Activated B cell treated with CpG ODN at 0.5 μM for 24 hours (primary cell): ENCODE results near the gene ABHD14A. TPM values are rescaled to one million over a fixed set of nuclear protein-coding genes. Genes with fewer than 3 reads are reported as not detected.

Experiments
- ATAC-seq: fragments of 200-7000 bp; cut with Tn5 transposase; one replicate; pipeline ENCODE4 v1.10.0; 2021; ENCODE audit warnings: low read depth, mild to moderate bottlenecking, moderate library complexity
- CTCF ChIA-PET: fragments of 350-600 bp; sonication (Branson Sonifier 250); formaldehyde crosslinking; loops from one replicate; lab custom pipeline; 2021; ENCODE audit warnings: antibody characterized with exemption; lab: Charles Lee
- POLR2A ChIA-PET: fragments of 350-600 bp; sonication (Branson Sonifier 250); formaldehyde crosslinking; loops from one replicate; lab custom pipeline; 2021; ENCODE audit warnings: antibody characterized with exemption; lab: Charles Lee
- DNase-seq: peaks from one replicate; pipeline ENCODE4 v3.0.0; 2022
- H3K27ac Mint-ChIP-seq: one replicate; pipeline ENCODE4 v1.8.0; 2020; ENCODE audit warnings: mixed read lengths
- H3K27me3 Mint-ChIP-seq: one replicate; pipeline ENCODE4 v1.8.0; 2021; ENCODE audit warnings: mixed read lengths
- H3K36me3 Mint-ChIP-seq: one replicate; pipeline ENCODE4 v1.8.0; 2021; ENCODE audit warnings: low read depth, mixed read lengths
- H3K4me1 Mint-ChIP-seq: one replicate; pipeline ENCODE4 v1.8.0; 2021; ENCODE audit warnings: mixed read lengths
- H3K4me3 Mint-ChIP-seq: one replicate; pipeline ENCODE4 v1.8.0; 2020; ENCODE audit warnings: mild to moderate bottlenecking, mixed read lengths
- H3K9me3 Mint-ChIP-seq: one replicate; pipeline ENCODE4 v1.8.0; 2020; ENCODE audit warnings: mixed read lengths
- intact Hi-C: fragments of 100-400 bp; cut with micrococcal nuclease; formaldehyde crosslinking; loops from one replicate; pipeline ENCODE4 v1.15.1; 2024
- total RNA-seq: library from RNA; stranded (reverse); gene quantifications from 2 replicates; pipeline ENCODE4 v1.2.3, GENCODE V29; 2022
- TF ChIP-seq, protein P1 (sequence below): fragments of 200-600 bp; IDR thresholded peaks from one replicate; pipeline ENCODE4 v1.8.0; 2022; ENCODE audit warnings: antibody characterized with exemption, mild to moderate bottlenecking

Gene ABHD14A
- total RNA-seq, 1 donor from 2014 or later = 5.1 TPM

GRCh38 chr3:52004163-52004787, 29.4 kb downstream of the ABHD14A start:
- no peak overlapping the region for H3K27ac Mint-ChIP-seq
- TF ChIP-seq, protein P1, sequence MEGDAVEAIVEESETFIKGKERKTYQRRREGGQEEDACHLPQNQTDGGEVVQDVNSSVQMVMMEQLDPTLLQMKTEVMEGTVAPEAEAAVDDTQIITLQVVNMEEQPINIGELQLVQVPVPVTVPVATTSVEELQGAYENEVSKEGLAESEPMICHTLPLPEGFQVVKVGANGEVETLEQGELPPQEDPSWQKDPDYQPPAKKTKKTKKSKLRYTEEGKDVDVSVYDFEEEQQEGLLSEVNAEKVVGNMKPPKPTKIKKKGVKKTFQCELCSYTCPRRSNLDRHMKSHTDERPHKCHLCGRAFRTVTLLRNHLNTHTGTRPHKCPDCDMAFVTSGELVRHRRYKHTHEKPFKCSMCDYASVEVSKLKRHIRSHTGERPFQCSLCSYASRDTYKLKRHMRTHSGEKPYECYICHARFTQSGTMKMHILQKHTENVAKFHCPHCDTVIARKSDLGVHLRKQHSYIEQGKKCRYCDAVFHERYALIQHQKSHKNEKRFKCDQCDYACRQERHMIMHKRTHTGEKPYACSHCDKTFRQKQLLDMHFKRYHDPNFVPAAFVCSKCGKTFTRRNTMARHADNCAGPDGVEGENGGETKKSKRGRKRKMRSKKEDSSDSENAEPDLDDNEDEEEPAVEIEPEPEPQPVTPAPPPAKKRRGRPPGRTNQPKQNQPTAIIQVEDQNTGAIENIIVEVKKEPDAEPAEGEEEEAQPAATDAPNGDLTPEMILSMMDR = no peak
- peaks cover 2% of the 10 kb centered on the region for H3K27me3 Mint-ChIP-seq
- ATAC-seq (no peak), DNase-seq (no peak)
- no peaks in the 10 kb centered on the region for H3K36me3 Mint-ChIP-seq
- peaks cover 5% of the 10 kb centered on the region for H3K4me1 Mint-ChIP-seq
- CTCF ChIA-PET = interaction anchor here (4.5 to 6.1 kb wide), 3 partner anchors 52 to 139 kb away, joined by 24 to 78 read pairs (median 38); partner anchors contain the start of gene DUSP7
- POLR2A ChIA-PET = interaction anchor here (0.6 kb wide), 1 partner anchor 333 kb away, joined by 3 read pairs; no protein-coding TSS in a partner anchor
- no peak overlapping the region for H3K4me3 Mint-ChIP-seq
- H3K9me3 Mint-ChIP-seq = no peaks in the 10 kb centered on the region
- intact Hi-C loops = loop anchor here (5.0 kb wide), 2 partner anchors 218 to 273 kb away; partner anchors contain the start of gene WDR82

DNA sequence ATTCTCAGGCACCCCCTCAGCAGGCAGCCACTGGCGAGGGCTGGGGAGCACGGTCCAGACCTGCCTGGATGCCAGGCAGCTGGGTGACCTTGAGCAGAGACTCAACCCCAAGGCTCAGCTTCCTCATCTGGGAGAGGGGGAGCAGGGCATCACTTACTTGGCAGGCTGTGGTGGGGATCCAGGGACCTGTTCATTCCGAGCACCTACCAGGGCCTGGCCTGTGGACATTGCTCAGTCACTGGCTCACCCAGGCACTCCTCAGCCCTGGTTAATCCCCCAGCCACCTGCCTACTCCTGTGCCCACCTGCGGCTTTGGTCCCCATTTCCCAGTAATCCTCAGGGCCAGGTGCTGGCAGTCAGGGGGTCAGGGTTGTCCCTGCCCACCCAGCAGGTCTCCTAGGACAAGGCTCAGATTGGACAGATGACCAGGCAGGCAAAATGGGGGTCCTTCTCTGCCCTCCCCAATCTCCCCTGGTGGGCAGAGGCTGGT, 30.1 kb downstream of the ABHD14A start:
- intact Hi-C loops = loop anchor here (5.0 kb wide), 2 partner anchors 217 to 272 kb away; partner anchors contain the start of gene WDR82
- ATAC-seq (no peak), DNase-seq (no peak)
- ChIA-PET POLR2A (interaction anchor here (0.6 kb wide), 1 partner anchor 333 kb away, joined by 3 read pairs; no protein-coding TSS in a partner anchor), CTCF (interaction anchor here (4.5 to 6.1 kb wide), 3 partner anchors 52 to 138 kb away, joined by 24 to 78 read pairs (median 38); partner anchors contain the start of gene DUSP7)
- Mint-ChIP-seq H3K36me3 (no peaks in the 10 kb centered on the region), H3K27me3 (peaks cover 2% of the 10 kb centered on the region), H3K9me3 (no peaks in the 10 kb centered on the region), H3K4me1 (peaks cover 5% of the 10 kb centered on the region), H3K27ac (no peak overlapping the region), H3K4me3 (no peak overlapping the region)
- TF ChIP-seq, protein P1 = no peak

GRCh38 chr3:52005571-52005986, 30.7 kb downstream of the ABHD14A start:
- TF ChIP-seq, protein P1 = no peak
- H3K4me1 Mint-ChIP-seq = peaks cover 5% of the 10 kb centered on the region
- H3K27ac Mint-ChIP-seq = no peak overlapping the region
- no peak overlapping the region for H3K4me3 Mint-ChIP-seq
- no peaks in the 10 kb centered on the region for H3K9me3 Mint-ChIP-seq
- ATAC-seq = no peak
- DNase-seq = no peak
- H3K27me3 Mint-ChIP-seq = peaks cover 2% of the 10 kb centered on the region
- intact Hi-C loops = no loop called here
- no peaks in the 10 kb centered on the region for H3K36me3 Mint-ChIP-seq
- ChIA-PET POLR2A (no interaction called here), CTCF (interaction anchor here (5.5 to 6.1 kb wide), 2 partner anchors 51 to 138 kb away, joined by 24 to 78 read pairs; partner anchors contain the start of gene DUSP7)

- ChIA-PET CTCF (interaction anchor here (5.5 kb wide), 1 partner anchor 50 kb away, joined by 24 read pairs; the partner anchor contains the start of gene DUSP7), POLR2A (no interaction called here)
- Mint-ChIP-seq H3K4me1 (peaks cover 5% of the 10 kb centered on the region), H3K27ac (no peak overlapping the region), H3K9me3 (no peaks in the 10 kb centered on the region), H3K4me3 (no peak overlapping the region), H3K36me3 (no peaks in the 10 kb centered on the region), H3K27me3 (peaks cover 2% of the 10 kb centered on the region)
- intact Hi-C loops = no loop called here
- TF ChIP-seq, protein P1 = no peak
- no peak for ATAC-seq
- no peak for DNase-seq
These were observed 31.4 kb downstream of the ABHD14A start for GRCh38 chr3:52006017-52006819.

- H3K9me3 Mint-ChIP-seq = no peaks in the 10 kb centered on the region
- intact Hi-C loops = no loop called here
- no peaks in the 10 kb centered on the region for H3K36me3 Mint-ChIP-seq
- TF ChIP-seq, protein P1 = no peak
- ATAC-seq = no peak
- H3K27ac Mint-ChIP-seq = no peak overlapping the region
- peaks cover 2% of the 10 kb centered on the region for H3K27me3 Mint-ChIP-seq
- ChIA-PET POLR2A (no interaction called here), CTCF (no interaction called here)
- no peaks in the 10 kb centered on the region for H3K4me1 Mint-ChIP-seq
- DNase-seq = no peak
- H3K4me3 Mint-ChIP-seq = no peak overlapping the region
These were observed 31.9 kb downstream of the ABHD14A start for GRCh38 chr3:52006820-52007133.
